HG03342 (cell line): Measurements from ENCODE around the gene WIPI1.
"Not testable (repeated sequence)": the region's sequence is repeated elsewhere in the genome, so short reads cannot be mapped to it uniquely, and the experiment has no call there.

ENCODE experiments used
- ATAC-seq: cut with Tn5 transposase; IDR thresholded peaks from one replicate; pipeline ENCODE4 v1.9.1; 2021; ENCODE audit warnings: mild to moderate bottlenecking, moderate library complexity; ENCODE audit not compliant: unreplicated experiment

WIPI1 gene

DNA sequence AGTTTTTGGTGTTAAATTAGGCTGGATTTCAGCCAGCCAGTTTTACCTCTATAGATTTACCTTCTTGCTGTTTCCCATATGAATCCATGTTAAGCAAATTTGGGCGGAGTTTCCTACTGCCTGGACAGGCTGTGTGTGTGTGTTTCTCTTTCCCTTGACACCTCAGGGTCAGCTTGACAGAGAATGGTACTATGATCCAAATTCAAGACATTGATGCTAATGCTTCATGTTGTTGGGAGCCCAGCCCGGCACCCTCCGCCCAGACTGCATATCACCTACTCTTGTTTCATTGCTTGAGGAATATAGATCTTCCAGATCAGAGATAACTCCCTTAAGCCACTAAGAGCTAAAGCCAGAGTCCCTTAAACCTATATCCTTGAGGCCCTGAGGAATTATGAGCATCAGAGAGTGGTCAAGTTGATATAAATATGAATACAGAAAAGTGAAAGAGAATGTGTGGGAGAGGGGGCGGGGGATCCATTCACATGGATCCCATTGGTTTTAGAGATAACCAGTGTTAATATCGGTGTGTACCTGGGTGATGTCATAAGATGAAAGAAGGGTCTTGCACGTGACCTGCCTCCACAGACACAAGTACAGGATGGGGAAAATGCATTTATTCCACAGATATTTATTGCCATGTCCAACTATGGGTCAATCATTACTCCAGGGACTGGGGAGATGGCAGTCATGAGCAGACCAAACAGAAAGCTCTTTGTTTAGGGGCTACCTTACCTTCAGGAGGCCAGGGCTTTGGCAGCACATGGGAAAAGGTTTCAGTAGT is 69.7 kb downstream of the WIPI1 start:
- ATAC-seq: no peak

DNA sequence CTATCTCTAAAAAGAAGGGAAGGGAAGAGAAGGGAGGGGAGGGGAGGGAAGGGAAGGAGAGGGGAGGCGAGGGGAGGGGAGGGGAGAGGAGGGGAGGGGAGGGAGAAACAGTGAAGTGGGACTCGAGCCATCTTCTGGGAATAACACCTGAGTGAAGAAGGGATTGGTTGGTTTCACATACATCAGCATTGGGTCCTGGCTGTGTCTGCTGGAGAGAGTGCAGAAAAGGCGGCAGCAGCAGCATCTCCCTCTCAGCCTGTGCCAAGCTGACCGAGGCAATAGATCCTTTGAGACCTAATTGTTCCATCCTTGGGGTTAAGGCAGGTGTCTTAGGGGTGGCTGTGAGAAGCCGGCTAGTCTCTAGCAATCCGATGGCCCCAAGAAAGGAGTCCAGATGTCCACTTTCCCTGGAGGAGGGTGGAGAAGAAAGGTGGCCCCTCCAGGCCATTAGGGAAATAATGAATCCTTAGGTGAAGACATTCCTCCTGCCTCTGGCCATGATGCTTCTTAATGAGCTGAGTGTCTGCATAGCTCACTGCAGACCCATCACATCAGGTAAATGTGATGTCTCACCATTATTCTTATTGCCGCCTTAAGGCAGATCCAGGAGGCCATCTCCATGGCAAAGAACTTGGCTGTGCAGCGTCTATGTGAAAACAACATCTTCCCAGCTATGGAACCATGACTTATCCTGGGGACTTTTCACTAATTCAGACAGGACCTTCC is 71.6 kb downstream of the WIPI1 start:
- ATAC-seq: no peak

DNA sequence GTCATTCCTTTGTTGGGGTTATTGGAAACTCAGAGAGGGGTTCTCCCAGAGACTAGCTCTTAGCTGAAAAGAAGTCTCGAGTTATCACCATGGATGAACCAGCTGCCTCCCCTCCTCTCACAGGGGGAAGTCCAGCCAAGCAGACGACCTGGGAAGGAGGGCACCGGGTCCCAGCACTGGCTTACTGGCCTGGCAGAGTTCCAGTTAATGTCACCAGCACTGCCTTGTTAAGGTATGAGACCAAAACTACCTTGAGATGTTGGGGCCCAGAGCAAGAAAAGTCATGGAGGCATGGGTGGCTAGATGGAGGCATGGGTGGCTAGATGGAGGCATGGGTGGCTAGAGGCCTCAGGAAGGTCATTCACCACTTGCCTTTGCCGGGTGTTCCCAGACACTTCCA is 72.4 kb downstream of the WIPI1 start:
- no peak for ATAC-seq

- ATAC-seq: no peak
Measured at GRCh38 chr17:68384471-68384870, 72.8 kb downstream of the WIPI1 start.

GRCh38 chr17:68383443-68384321 is 73.6 kb downstream of the WIPI1 start:
- ATAC-seq: no peak

DNA sequence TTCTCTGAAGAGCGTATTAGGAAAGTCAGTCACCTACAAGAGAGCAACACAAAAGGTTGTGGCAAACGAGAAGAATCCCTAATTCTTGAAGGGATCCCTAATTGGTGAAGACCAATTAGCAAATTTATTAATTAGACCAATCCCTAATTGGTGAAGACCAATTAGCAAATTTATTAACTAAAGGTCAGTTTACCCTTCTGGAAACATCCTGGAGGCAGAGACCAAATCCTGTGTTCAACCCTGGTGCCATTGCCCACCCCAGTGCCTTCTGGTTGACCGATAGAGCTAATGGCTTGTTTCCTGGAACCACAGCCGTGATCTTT is 74.2 kb downstream of the WIPI1 start:
- ATAC-seq: no peak

GRCh38 chr17:68382582-68383085 is 74.7 kb downstream of the WIPI1 start:
- ATAC-seq: no peak

- ATAC-seq: no peak
Measured at GRCh38 chr17:68381076-68381900, 76.0 kb downstream of the WIPI1 start.

DNA sequence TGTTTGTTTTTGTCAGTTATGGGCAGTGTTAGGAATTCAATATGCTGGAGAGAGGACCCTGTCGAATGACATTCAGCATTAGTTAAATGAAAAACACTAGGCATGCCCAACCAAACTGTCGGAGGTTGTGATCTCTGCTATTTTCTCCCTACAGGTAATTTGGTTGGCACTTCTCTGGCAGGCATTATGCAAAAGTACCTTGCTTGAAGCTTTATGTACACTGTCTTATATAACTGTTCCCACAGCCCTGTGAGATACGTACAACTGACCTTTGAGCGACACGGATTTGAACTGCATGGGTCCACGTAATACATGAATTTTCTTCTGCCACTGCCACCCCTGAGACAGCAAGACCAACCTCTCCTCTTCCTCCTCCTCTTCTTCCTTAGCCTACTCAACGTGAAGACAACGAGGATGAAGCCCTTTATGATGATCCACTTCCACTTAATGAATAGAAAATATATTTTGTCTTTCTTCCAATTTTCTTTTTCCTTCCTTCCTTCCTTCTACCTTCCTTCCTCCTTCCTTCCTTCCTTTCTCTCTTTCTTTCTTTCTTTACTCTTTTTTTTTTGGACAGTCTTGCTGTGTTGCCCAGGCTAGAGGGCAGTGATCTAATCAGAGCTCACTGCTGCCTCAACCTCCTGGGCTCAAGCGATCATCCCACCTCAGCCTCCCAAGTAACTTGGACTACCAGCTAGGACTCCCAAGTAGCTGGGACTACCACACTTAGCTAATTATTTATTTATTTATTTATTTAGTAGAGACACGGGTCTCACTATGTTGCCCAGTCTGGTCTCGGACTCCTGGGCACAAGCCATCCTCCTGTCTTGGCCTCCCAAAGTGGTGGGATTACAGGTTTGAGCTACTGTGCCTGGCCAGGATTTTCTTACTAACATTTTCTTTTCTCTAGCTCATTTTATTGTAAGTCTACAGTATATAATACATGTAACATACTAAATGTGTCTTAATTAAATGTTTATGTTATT is 77.3 kb downstream of the WIPI1 start:
- ATAC-seq: no peak

DNA sequence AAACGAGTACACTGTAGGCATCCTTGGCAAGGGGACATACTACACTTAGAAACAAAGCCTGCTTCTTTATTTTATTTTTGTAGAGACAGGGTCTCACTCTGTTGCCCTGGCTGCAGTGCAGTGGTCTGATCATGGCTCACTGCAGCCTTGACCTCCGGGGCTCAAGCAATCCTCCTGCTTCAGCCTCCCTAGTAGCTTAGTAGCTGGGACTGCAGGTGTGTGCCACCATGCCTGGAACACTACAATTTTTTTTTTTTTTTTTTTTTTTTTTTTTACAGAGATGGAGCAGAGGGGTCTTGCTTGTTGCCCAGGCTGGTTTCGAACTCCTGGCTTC is 78.2 kb downstream of the WIPI1 start:
- ATAC-seq: no peak

DNA sequence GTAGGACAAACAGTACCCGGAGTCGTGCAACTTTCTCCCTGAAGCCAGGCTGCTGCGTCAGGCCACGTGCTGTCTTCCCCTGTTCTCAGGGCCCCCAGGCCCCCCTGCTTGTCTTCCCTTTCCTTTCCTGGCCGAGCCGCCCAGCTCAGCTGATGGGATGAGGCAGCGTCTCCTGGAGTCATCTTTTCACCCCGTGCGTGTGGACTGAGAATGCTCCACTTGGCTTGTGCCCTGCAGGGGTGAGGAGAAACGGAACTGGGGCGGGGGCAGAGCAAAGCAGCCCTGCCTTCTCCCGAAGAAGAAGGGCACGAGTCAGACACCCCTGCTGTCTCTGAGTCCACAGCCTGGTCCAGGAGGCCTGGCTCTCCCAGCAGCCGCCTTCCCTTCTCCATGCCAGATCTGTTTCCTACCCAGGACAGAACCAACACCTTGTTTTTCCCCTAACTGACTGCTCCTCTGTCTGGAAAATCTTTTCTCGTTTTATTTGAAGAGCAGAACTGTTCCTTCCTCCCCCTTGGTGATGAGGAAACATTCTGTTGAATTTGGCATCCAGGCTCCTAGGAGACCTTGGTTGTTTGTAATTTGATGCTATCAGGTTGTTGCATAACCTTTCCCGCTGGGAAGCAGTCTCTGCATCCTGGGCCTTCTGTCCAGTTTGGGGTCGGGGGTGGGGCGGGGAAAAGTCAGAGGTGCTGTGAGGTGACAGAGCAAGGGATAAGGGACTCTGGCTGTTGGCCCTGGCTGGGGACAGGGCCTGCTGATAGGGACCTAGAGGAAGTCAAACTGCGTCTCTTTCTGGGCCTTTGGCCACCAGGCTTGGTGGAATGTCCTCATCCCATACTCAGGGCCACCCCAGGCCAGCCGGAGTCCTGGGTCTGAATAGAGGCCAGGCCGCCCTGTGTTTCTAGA is 78.8 kb downstream of the WIPI1 start:
- ATAC-seq: no peak

DNA sequence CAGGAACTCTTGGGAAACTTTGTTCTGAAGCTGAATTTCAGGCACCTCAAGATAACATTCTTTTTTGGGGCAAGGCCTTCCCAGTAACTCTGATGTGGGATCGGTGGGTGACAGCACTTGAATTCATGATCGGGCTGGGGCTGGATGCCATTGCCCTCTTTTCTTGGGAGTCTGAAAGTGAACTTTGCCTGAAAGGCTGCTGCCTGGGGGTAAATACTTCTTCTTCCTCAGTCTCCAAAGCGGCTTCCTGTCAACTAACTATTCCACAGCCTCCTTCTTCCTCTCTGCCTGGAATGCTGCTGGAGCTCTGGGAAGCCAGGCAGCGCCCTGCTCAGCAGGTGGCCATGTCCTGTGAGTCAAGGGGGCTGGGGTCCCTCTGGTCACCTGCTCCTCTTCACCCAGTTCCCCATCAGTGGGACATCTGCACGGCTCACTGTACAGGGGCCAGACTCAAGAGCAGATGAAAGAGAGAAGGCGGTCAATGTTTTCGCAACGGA is 79.5 kb downstream of the WIPI1 start:
- no peak for ATAC-seq

GRCh38 chr17:68376178-68376577 is 81.1 kb downstream of the WIPI1 start:
- ATAC-seq: not testable (repeated sequence)

DNA sequence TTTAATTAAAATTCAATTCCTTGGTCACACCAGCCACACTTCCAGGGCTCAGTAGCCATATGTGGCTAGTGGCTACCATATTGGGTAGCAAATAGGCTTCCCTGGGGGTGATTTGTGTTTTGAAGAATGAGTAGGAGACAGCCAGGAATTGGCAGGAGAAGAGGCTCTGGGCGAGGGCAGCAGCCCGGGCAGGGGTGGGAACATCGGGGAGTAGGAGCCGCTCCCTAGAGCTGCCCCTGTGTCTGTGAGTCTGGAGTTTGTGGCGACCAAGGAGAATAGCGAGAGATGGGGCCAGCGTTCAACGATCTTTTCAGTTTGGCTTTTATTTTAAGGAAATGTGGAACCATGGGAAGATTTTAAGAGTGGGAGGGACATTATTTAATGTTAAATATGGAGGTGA is 81.7 kb downstream of the WIPI1 start:
- ATAC-seq: no peak
